Measurements from ENCODE around the gene CAMSAP1.

The CAMSAP1 gene

DNA sequence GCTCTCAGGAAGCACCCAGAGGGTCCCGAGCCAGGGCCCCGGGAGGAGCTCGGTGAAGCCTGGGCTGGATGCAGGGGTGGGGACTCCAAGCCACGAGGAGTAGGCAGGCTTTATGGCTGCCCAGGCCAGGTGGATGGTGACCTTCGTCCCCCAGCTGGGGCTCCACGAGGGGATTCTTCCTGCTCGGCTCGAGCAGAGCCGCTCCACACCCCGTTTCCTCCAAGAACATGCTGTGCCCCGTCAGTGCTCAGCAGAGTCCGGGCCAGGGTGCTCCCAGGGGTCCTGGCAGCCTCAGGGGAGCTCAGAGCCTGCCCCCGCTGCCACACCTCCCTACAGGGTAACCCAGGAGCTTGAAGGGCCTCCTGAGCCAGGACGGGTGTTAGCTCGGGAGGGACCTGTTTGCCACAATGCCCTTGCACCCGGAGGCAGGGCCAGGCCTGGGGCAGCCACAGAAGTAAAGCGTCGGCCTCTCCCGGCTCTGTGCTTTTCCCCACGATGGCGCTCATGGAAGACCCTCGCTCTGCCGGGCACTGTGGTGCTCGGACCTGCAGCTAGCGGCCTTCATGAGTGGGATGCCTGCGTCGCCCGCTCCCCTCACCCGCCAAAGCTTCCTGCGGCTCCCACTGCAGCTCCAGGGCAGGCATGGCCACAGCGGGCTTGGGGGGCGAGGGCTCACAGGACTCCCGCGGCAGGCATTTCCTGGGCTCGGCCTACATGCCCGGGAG is 118.6 kb downstream of the CAMSAP1 start:
- Mint-ChIP-seq H3K36me3 (ENCODE audit: low read depth) (no peaks in the 10 kb centered on the region), H3K9me3 (no peaks in the 10 kb centered on the region), H3K4me3 (no peak overlapping the region), H3K27me3 (no peaks in the 10 kb centered on the region), H3K4me1 (ENCODE audit: low read depth) (no peaks in the 10 kb centered on the region), H3K27ac (no peak overlapping the region)
- intact Hi-C loops (cut with micrococcal nuclease), result no loop called here

- Mint-ChIP-seq H3K27me3 (no peaks in the 10 kb centered on the region), H3K4me1 (ENCODE audit: low read depth) (no peaks in the 10 kb centered on the region), H3K36me3 (ENCODE audit: low read depth) (no peaks in the 10 kb centered on the region), H3K9me3 (no peaks in the 10 kb centered on the region), H3K27ac (no peak overlapping the region), H3K4me3 (no peak overlapping the region)
- intact Hi-C loops (cut with micrococcal nuclease), result no loop called here
These were observed 119.4 kb downstream of the CAMSAP1 start for GRCh38 chr9:135787776-135788575.

DNA sequence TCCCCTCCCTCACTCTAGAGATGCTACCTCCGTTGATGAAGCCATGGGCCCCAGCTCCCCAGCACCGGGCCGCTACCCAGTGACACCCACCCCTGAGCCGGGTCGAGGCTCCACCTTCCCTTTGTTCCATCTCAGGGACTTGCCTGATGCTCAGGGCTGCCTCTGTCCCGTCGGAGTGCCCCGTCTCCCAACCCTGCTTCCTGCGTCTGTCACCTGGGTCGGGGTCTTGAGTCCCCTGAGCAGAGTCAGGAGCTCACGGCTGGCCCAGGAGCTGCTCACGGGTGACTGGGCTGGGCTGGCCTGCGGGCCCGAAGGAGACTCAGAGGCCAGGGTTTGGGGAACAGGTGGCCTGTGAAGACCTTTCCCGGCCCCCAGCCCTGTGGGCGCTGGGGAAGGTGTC is 120.0 kb downstream of the CAMSAP1 start:
- intact Hi-C loops (cut with micrococcal nuclease), result no loop called here
- Mint-ChIP-seq H3K4me1 (ENCODE audit: low read depth) (no peaks in the 10 kb centered on the region), H3K27ac (no peak overlapping the region), H3K9me3 (no peaks in the 10 kb centered on the region), H3K27me3 (peaks cover 2% of the 10 kb centered on the region), H3K4me3 (no peak overlapping the region), H3K36me3 (ENCODE audit: low read depth) (no peaks in the 10 kb centered on the region)

- Mint-ChIP-seq H3K27me3 (peaks cover 3% of the 10 kb centered on the region), H3K4me1 (ENCODE audit: low read depth) (no peaks in the 10 kb centered on the region), H3K27ac (no peak overlapping the region), H3K9me3 (no peaks in the 10 kb centered on the region), H3K36me3 (ENCODE audit: low read depth) (no peaks in the 10 kb centered on the region), H3K4me3 (no peak overlapping the region)
- intact Hi-C loops (cut with micrococcal nuclease), result no loop called here
These were observed 121.1 kb downstream of the CAMSAP1 start for GRCh38 chr9:135786146-135786690.

DNA sequence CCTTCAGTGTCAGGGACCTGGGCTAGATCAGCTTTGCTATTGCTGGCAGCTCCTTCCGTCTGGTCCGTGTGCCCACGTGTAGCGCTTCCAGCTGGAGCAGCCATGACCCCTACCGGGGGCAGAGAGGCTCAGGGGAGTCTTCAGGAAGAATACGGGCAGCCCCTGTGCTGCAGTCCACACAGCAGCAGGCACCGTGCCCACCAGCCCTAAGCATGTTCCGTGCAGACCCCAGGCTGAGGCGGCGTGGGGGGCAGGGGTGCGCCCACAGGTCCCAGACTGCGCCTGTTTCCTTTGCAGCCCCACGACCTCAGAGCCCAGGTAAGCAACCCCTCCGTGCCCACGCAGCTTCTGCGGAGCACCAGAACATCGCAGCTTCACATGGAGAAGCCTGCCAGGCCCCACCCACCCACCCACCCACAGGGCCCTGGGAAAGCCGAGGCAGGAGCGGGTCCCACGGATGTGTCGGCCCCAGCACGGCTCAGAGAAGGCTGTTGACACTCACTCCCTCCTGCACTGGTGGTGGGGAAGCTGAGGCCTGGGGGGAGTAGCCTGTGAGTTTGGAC is 122.3 kb downstream of the CAMSAP1 start:
- Mint-ChIP-seq H3K4me1 (ENCODE audit: low read depth) (no peaks in the 10 kb centered on the region), H3K4me3 (no peak overlapping the region), H3K36me3 (ENCODE audit: low read depth) (no peaks in the 10 kb centered on the region), H3K27me3 (peaks cover 3% of the 10 kb centered on the region), H3K27ac (no peak overlapping the region), H3K9me3 (no peaks in the 10 kb centered on the region)
- intact Hi-C loops (cut with micrococcal nuclease), result no loop called here

GRCh38 chr9:135783540-135784245 is 123.7 kb downstream of the CAMSAP1 start:
- Mint-ChIP-seq H3K36me3 (ENCODE audit: low read depth) (no peaks in the 10 kb centered on the region), H3K9me3 (no peaks in the 10 kb centered on the region), H3K4me3 (no peak overlapping the region), H3K27ac (no peak overlapping the region), H3K4me1 (ENCODE audit: low read depth) (no peaks in the 10 kb centered on the region), H3K27me3 (peaks cover 3% of the 10 kb centered on the region)
- intact Hi-C loops (cut with micrococcal nuclease), result no loop called here

DNA sequence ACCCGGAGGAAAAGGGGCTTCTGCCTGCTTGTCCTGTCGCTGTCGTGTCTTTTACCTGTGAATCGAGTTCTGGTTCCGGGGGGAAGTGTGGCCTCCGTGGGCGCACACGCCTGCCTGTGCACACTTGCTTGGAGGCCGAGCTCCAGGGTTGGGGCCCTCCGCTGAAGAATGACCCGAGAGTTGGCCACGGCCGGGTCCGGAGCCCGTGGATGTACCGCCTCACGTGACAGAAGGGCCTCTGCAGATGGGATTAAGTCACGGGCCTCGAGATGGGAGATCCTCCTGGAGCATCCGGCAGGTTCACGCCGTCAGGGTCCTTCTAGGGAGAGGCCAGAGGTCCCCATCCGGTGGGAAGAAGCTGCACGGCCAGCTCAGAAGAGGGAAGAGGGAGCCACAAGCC is 124.4 kb downstream of the CAMSAP1 start:
- Mint-ChIP-seq H3K9me3 (no peaks in the 10 kb centered on the region), H3K27me3 (peaks cover 3% of the 10 kb centered on the region), H3K36me3 (ENCODE audit: low read depth) (no peaks in the 10 kb centered on the region), H3K4me1 (ENCODE audit: low read depth) (no peaks in the 10 kb centered on the region), H3K27ac (no peak overlapping the region), H3K4me3 (no peak overlapping the region)
- intact Hi-C loops (cut with micrococcal nuclease), result no loop called here

- no peaks in the 10 kb centered on the region for H3K9me3 Mint-ChIP-seq
- intact Hi-C loops (cut with micrococcal nuclease), result no loop called here
- H3K36me3 Mint-ChIP-seq (ENCODE audit: low read depth), result no peaks in the 10 kb centered on the region
- no peak overlapping the region for H3K27ac Mint-ChIP-seq
- H3K27me3 Mint-ChIP-seq, result peaks cover 3% of the 10 kb centered on the region
- H3K4me1 Mint-ChIP-seq (ENCODE audit: low read depth), result no peaks in the 10 kb centered on the region
- no peak overlapping the region for H3K4me3 Mint-ChIP-seq
These were observed 126.7 kb downstream of the CAMSAP1 start for GRCh38 chr9:135780626-135781025.

DNA sequence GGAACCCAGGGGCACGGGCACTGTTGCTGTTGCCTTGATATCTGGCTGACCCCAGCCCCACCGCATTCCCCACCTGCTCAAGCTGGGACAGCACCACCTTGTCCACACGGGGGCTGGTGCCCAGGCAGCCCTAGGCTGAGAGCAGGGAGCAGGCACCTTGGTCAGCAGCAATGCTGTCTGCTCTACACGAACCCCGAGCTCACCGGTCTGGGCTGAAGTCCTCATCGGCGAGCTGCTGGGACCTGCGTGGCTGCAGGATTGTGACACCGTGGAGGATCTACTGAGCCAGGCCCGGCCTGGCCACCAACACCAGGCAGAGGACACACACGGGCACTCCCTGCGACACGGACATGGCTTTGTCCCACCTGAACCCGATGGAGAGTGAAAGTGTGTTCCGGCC is 127.3 kb downstream of the CAMSAP1 start:
- Mint-ChIP-seq H3K4me3 (no peak overlapping the region), H3K9me3 (no peaks in the 10 kb centered on the region), H3K36me3 (ENCODE audit: low read depth) (no peaks in the 10 kb centered on the region), H3K27ac (no peak overlapping the region), H3K4me1 (ENCODE audit: low read depth) (no peaks in the 10 kb centered on the region), H3K27me3 (peaks cover 3% of the 10 kb centered on the region)
- intact Hi-C loops (cut with micrococcal nuclease), result no loop called here

DNA sequence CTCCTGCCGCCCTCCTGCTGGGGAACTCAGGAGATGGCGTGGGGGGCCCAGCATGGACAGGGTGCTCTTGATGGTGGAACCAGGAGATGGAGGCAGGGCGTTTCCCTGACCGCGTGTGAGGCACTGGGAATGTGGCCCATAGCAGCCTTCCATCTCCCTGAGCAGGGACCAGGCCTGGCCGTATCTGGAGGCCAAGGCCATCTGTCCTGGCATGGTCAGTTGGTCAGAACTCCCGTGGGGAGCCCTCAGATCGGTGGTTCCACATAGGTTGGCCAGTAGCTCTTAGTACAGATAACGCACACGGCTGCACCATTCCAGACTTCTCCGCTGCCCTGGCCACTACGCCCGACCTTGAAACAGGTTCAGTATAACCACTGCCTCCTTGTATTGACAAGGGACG is 127.8 kb downstream of the CAMSAP1 start:
- no peaks in the 10 kb centered on the region for H3K36me3 Mint-ChIP-seq (ENCODE audit: low read depth)
- no peaks in the 10 kb centered on the region for H3K9me3 Mint-ChIP-seq
- no peaks in the 10 kb centered on the region for H3K4me1 Mint-ChIP-seq (ENCODE audit: low read depth)
- intact Hi-C loops (cut with micrococcal nuclease), result no loop called here
- H3K4me3 Mint-ChIP-seq, result no peak overlapping the region
- no peak overlapping the region for H3K27ac Mint-ChIP-seq
- H3K27me3 Mint-ChIP-seq, result peaks cover 3% of the 10 kb centered on the region

GRCh38 chr9:135778421-135778820 is 128.9 kb downstream of the CAMSAP1 start:
- peaks cover 3% of the 10 kb centered on the region for H3K27me3 Mint-ChIP-seq
- intact Hi-C loops (cut with micrococcal nuclease), result no loop called here

DNA sequence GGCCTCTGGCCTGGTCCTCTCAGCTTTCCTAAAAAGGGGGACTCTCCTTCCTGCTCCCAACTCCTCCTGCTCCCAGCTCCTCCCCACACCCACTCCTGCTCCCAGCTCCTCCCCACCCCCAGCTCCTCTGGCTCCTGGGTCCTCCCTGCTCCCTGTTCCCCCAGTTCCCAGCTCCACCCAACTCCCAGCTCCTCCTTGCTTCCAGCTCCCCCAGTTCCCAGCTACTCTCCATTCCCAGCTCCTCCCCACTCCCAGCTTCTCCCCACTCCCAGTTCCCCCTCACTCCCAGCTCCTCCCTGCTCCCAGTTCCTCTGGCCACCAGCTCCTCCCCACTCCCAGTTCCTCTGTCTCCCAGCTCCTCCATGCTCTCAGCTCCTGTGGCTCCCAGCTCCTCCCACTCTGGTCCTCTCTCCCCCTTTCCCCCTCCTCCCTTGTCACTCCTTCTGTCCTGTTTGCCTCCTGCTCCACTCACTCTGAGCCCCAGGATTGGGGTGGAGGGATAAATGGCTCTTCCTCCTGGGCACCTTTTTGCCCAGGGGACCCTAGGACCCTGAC is 129.6 kb downstream of the CAMSAP1 start:
- H3K36me3 Mint-ChIP-seq (ENCODE audit: low read depth), result no peaks in the 10 kb centered on the region
- H3K4me3 Mint-ChIP-seq, result no peak overlapping the region
- H3K27ac Mint-ChIP-seq, result no peak overlapping the region
- no peaks in the 10 kb centered on the region for H3K4me1 Mint-ChIP-seq (ENCODE audit: low read depth)
- no peaks in the 10 kb centered on the region for H3K9me3 Mint-ChIP-seq
- intact Hi-C loops (cut with micrococcal nuclease), result no loop called here
- peaks cover 3% of the 10 kb centered on the region for H3K27me3 Mint-ChIP-seq

More at GRCh38 chr9:135778421-135778820, 128.9 kb downstream of the CAMSAP1 start:
- no peaks in the 10 kb centered on the region for H3K4me1 Mint-ChIP-seq (ENCODE audit: low read depth)
- H3K4me3 Mint-ChIP-seq, result no peak overlapping the region
- no peaks in the 10 kb centered on the region for H3K36me3 Mint-ChIP-seq (ENCODE audit: low read depth)
- no peak overlapping the region for H3K27ac Mint-ChIP-seq
- no peaks in the 10 kb centered on the region for H3K9me3 Mint-ChIP-seq

DNA sequence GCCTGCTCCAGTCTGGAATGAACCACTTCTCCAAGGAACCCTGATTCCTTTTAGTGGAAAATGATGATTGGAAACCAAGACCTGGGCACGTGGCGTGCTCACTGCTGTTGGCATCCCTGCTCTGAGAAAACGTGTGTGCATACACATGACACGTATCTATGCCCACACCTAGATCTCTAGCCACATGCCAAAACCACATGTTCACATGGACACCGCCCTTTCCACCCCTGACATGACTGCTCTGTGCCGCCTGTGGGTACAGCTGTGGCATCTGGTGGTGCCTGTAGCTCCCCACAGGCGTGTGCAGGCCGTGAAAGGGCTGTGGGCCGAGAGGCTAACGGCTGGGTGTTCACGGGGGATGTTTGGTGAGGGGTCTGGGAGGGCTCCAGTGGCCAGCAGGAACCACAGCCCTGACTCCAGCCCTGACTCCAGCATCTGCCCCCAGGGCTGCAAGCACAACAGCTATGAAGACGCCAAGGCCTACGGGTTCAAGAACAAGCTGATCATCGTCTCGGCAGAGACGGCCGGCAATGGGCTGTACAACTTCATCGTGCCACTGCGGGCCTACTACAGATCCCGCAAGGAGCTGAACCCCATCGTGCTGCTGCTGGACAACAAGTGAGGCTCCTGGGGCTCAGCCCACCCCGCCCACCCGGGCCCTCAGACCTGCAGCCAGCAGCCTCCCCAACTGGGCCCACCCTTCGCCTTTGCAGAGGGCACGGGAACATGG is 130.3 kb downstream of the CAMSAP1 start:
- H3K4me3 Mint-ChIP-seq, result no peak overlapping the region
- no peak overlapping the region for H3K27ac Mint-ChIP-seq
- H3K36me3 Mint-ChIP-seq (ENCODE audit: low read depth), result no peaks in the 10 kb centered on the region
- H3K27me3 Mint-ChIP-seq, result no peaks in the 10 kb centered on the region
- H3K4me1 Mint-ChIP-seq (ENCODE audit: low read depth), result no peaks in the 10 kb centered on the region
- intact Hi-C loops (cut with micrococcal nuclease), result no loop called here
- no peaks in the 10 kb centered on the region for H3K9me3 Mint-ChIP-seq

Measured in dendritic cell treated with granulocyte-macrophage colony-stimulating factor and Interleukin-4, amounts not matched to agents 40 ng/mL and 50 ng/mL, for 4 days (primary cell).